Stimulated activated CD4-positive, alpha-beta T cell treated with anti-CD3 and anti-CD28 coated beads, Interleukin-15, amount 100 ng/mL, for 1 hour (primary cell): ENCODE results near the gene ZNF346.
A peak's percentile ranks its signal among the peaks of the same experiment; 100 is the strongest.
"Not testable (repeated sequence)": the region's sequence is repeated elsewhere in the genome, so short reads cannot be mapped to it uniquely, and the experiment has no call there.

Source experiments
- DNase-seq, 2 donors: peaks; one replicate each; pipeline ENCODE4 v3.0.0-alpha.2; 2020; ENCODE audit warnings: low read depth in 1 of 2, low spot score in 1 of 2

The ZNF346 gene

GRCh38 chr5:177022386-177023302 is at the start of gene ZNF346:
Gene ZNF346, plus strand, starts transcription at chr5:177022696. Its CDS starts 43 bp downstream, at chr5:177022739.
- peak; percentile 81 to 82 for DNase-seq

GRCh38 chr5:176979669-176980068 is 42.8 kb upstream of the ZNF346 start:
- DNase-seq, result no peak

GRCh38 chr5:176980818-176981217 is 41.7 kb upstream of the ZNF346 start:
- no peak for DNase-seq

GRCh38 chr5:176983112-176983511 is 39.4 kb upstream of the ZNF346 start:
- DNase-seq, result not testable (repeated sequence)

- DNase-seq, result not testable (repeated sequence)
Measured at GRCh38 chr5:176983593-176983992, 38.9 kb upstream of the ZNF346 start.

- not testable (repeated sequence) for DNase-seq
Measured at GRCh38 chr5:176984176-176984575, 38.3 kb upstream of the ZNF346 start.

GRCh38 chr5:176985516-176985915 is 37.0 kb upstream of the ZNF346 start:
- peak in 1 of 2 donors; percentile 6 for DNase-seq

- DNase-seq, result no peak
Measured at GRCh38 chr5:176986280-176986679, 36.2 kb upstream of the ZNF346 start.

GRCh38 chr5:176987583-176987982 is 34.9 kb upstream of the ZNF346 start:
- no peak for DNase-seq

- DNase-seq, result not testable (repeated sequence)
Measured at GRCh38 chr5:176993081-176993480, 29.4 kb upstream of the ZNF346 start.

- no peak for DNase-seq
Measured at GRCh38 chr5:176994460-176995121, 27.9 kb upstream of the ZNF346 start.

- no peak for DNase-seq
Measured at GRCh38 chr5:176995122-176995490, 27.4 kb upstream of the ZNF346 start.

GRCh38 chr5:176995896-176996767 is 26.4 kb upstream of the ZNF346 start:
- no peak for DNase-seq

- no peak for DNase-seq
Measured at GRCh38 chr5:176996780-176997179, 25.7 kb upstream of the ZNF346 start.

- no peak for DNase-seq
Measured at GRCh38 chr5:176998828-176999227, 23.7 kb upstream of the ZNF346 start.

- not testable (repeated sequence) for DNase-seq
Measured at GRCh38 chr5:176999526-176999925, 23.0 kb upstream of the ZNF346 start.

- no peak for DNase-seq
Measured at GRCh38 chr5:177003649-177004048, 18.8 kb upstream of the ZNF346 start.

- no peak for DNase-seq
Measured at GRCh38 chr5:177004961-177005360, 17.5 kb upstream of the ZNF346 start.

- peak; percentile 36 to 54 for DNase-seq
Measured at GRCh38 chr5:177005619-177006264, 16.8 kb upstream of the ZNF346 start.

- peak; percentile 84 to 90 for DNase-seq
Measured at GRCh38 chr5:177006265-177006972, 16.1 kb upstream of the ZNF346 start, which contains the start of gene UIMC1. Gene UIMC1, minus strand, starts transcription at chr5:177006779. Its CDS starts 24,164 bp downstream, at chr5:176982615.
